Osteoblast (primary cell): ENCODE data around the gene ARF3. TPM values are rescaled to one million over a fixed set of nuclear protein-coding genes. Genes with fewer than 3 reads are reported as not detected.

Experiments
- DNase-seq: peaks from one replicate; pipeline ENCODE4 v3.0.0; 2011; ENCODE audit warnings: low spot score, mixed read lengths; ENCODE audit not compliant: insufficient read length; ENCODE audit errors: missing footprints
- H2AFZ ChIP-seq: 2 replicates; pipeline ENCODE4 v1.6.0; 2011; ENCODE audit warnings: mild to moderate bottlenecking, low read length
- H3K27ac ChIP-seq: 2 replicates; pipeline ENCODE4 v1.5.1; 2011; ENCODE audit warnings: mild to moderate bottlenecking, low read depth, low read length, moderate library complexity
- H3K27me3 ChIP-seq: 2 replicates; pipeline ENCODE4 v1.6.0; 2012; ENCODE audit warnings: mild to moderate bottlenecking, control low read depth, inconsistent platforms, low read length, moderate library complexity; ENCODE audit not compliant: insufficient read depth
- H3K36me3 ChIP-seq: 2 replicates; pipeline ENCODE4 v1.5.1; 2011; ENCODE audit warnings: mild to moderate bottlenecking, low read length, control low read depth, moderate library complexity; ENCODE audit not compliant: insufficient read depth
- H3K4me1 ChIP-seq: 2 replicates; pipeline ENCODE4 v1.5.1; 2011; ENCODE audit warnings: mild to moderate bottlenecking, low read length, control low read depth, moderate library complexity; ENCODE audit not compliant: insufficient read depth
- H3K4me2 ChIP-seq: 2 replicates; pipeline ENCODE4 v1.6.0; 2011; ENCODE audit warnings: mild to moderate bottlenecking, low read length; ENCODE audit not compliant: insufficient read depth
- H3K4me3 ChIP-seq: fragments of 200-600 bp; sonication (generic); 3 replicates; pipeline ENCODE4 v1.5.1; 2012; ENCODE audit warnings: mild to moderate bottlenecking, low read length, inconsistent platforms; ENCODE audit not compliant: insufficient read depth
- H3K79me2 ChIP-seq: 2 replicates; pipeline ENCODE4 v1.6.0; 2012; ENCODE audit warnings: mild to moderate bottlenecking, low read length, control low read depth, inconsistent platforms; ENCODE audit not compliant: insufficient read depth
- H3K9me3 ChIP-seq: 2 replicates; pipeline ENCODE4 v1.5.1; 2011; ENCODE audit warnings: low read depth, low read length, control low read depth
- H4K20me1 ChIP-seq: 2 replicates; pipeline ENCODE4 v1.6.0; 2012; ENCODE audit warnings: mild to moderate bottlenecking, low read length, control low read depth; ENCODE audit not compliant: insufficient read depth
- total RNA-seq: library from RNA; depleted of rRNA; stranded (reverse); fragments of >200 nt; gene quantifications from 2 replicates; pipeline ENCODE4 v1.2.3, GENCODE V29; 2012
- TF ChIP-seq, protein P1 (sequence below): IDR thresholded peaks from 2 replicates; pipeline ENCODE4 v1.5.1; 2011; ENCODE audit warnings: mild to moderate bottlenecking, low read depth, low read length, moderate library complexity; ENCODE audit errors: extremely low read depth

The ARF3 gene
- total RNA-seq, 1 donor = 53.9 TPM

DNA sequence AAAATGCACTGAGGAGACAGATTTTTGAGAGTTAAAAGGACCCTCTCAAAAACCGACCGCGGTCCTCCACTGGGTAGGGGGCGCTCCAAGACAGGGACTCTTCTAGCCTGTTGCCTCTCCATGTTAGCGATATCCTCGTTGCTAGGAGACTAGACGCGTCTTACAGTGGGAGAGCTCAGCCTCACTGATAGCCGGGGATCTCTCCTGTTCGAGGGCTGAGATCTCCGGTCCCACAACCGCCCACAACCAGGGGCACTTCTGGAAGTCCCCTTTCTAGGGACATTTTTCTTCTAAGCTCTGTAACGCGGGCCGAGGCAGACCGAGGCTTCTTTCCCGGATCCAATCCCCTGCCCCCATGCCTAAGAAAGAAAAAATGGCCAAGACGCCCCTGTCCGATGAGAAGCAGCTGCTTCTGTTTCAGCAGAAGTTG is 53.3 kb downstream of the ARF3 start:
- no peaks in the 10 kb centered on the region for H3K9me3 ChIP-seq
- DNase-seq = peak; percentile 72
- peaks cover 2% of the 10 kb centered on the region for H3K4me1 ChIP-seq
- H2AFZ ChIP-seq = peak overlapping the region; percentile 45
- H3K27me3 ChIP-seq = no peaks in the 10 kb centered on the region
- TF ChIP-seq, protein P1, sequence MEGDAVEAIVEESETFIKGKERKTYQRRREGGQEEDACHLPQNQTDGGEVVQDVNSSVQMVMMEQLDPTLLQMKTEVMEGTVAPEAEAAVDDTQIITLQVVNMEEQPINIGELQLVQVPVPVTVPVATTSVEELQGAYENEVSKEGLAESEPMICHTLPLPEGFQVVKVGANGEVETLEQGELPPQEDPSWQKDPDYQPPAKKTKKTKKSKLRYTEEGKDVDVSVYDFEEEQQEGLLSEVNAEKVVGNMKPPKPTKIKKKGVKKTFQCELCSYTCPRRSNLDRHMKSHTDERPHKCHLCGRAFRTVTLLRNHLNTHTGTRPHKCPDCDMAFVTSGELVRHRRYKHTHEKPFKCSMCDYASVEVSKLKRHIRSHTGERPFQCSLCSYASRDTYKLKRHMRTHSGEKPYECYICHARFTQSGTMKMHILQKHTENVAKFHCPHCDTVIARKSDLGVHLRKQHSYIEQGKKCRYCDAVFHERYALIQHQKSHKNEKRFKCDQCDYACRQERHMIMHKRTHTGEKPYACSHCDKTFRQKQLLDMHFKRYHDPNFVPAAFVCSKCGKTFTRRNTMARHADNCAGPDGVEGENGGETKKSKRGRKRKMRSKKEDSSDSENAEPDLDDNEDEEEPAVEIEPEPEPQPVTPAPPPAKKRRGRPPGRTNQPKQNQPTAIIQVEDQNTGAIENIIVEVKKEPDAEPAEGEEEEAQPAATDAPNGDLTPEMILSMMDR = peak; percentile 57
- H3K36me3 ChIP-seq = no peaks in the 10 kb centered on the region
- no peaks in the 10 kb centered on the region for H3K79me2 ChIP-seq
- no peak overlapping the region for H3K27ac ChIP-seq
- H4K20me1 ChIP-seq = no peaks in the 10 kb centered on the region
- H3K4me2 ChIP-seq = peak overlapping the region; percentile 81
- H3K4me3 ChIP-seq = peak overlapping the region; percentile 66

DNA sequence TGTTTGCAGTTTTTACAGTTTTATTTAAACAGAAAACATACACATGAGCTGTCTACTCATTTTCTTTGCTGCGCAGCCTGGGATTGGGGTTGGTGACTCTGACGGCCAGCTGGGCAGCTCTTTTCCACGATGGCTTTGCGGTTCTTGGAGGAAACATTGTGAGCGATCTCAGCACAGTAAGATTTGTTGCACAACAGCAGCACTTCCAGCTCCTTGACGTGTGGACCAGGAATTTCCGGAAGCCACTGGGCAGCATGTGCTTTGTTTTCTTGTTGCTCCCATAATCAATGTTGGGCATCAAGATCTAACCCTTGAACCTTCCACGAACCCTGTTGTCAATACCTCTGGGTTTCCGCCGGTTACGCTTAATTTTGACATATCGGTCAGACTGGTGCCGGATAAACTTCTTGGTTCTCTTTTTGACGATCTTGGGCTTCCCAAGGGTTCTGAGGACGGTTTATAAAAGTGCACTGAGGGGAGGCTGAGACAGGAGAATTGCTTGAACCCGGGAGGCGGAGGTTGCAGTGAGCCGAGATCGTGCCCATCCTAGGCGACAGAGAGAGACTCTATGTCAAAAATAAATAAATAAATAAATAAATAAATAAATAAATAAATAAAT is 53.8 kb downstream of the ARF3 start:
- no peaks in the 10 kb centered on the region for H3K9me3 ChIP-seq
- H3K4me1 ChIP-seq = peaks cover 2% of the 10 kb centered on the region
- TF ChIP-seq, protein P1 = no peak
- no peaks in the 10 kb centered on the region for H3K36me3 ChIP-seq
- H3K4me2 ChIP-seq = peak overlapping the region; percentile 81
- H2AFZ ChIP-seq = no peak overlapping the region
- no peaks in the 10 kb centered on the region for H3K79me2 ChIP-seq
- no peak overlapping the region for H3K27ac ChIP-seq
- no peak overlapping the region for H3K4me3 ChIP-seq
- peaks cover 2% of the 10 kb centered on the region for H3K27me3 ChIP-seq
- no peaks in the 10 kb centered on the region for H4K20me1 ChIP-seq
- DNase-seq = peak; percentile 13

DNA sequence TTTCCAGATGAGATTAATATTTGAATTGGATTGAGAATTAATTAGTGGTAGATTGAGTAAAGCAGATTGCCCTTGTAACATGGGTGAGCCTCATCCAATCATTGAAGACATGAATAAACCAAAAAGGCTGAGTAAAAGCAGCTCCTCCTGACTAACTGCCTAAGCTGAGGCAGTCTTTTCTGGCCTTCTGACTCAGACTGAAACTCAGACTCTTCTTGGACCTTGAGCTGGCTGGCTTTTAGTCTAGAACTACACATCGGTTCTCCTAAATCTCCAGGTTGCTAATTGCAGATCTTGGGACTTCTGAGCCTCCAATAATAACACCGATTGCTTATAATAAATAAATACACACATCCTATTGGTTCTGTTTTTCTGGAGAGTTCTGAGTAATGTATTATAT is 56.0 kb downstream of the ARF3 start:
- H3K27ac ChIP-seq = no peak overlapping the region
- TF ChIP-seq, protein P1 = no peak
- no peaks in the 10 kb centered on the region for H4K20me1 ChIP-seq
- H3K4me1 ChIP-seq = peaks cover 2% of the 10 kb centered on the region
- H2AFZ ChIP-seq = no peak overlapping the region
- no peak overlapping the region for H3K4me3 ChIP-seq
- no peaks in the 10 kb centered on the region for H3K36me3 ChIP-seq
- H3K9me3 ChIP-seq = no peaks in the 10 kb centered on the region
- no peaks in the 10 kb centered on the region for H3K79me2 ChIP-seq
- peaks cover 2% of the 10 kb centered on the region for H3K27me3 ChIP-seq
- peak; percentile 85 for DNase-seq
- H3K4me2 ChIP-seq = no peak overlapping the region

DNA sequence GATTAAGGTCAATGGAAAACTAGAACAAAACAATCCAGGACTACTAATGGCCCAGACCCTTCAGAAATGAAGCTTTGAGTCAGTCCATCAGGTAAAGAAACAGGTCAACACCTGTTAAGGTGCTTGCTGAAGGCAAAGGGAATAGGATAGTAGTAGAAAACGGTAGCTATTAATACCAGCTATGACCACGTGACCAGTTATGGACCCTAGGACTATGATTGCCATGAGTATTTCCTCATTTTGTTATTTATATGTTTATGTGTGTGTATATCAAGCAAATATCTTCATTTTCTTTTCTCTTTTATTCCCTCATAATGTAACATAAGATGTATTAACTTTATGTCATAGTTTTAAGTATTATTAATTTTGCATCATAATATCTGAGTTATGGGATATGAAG is 57.6 kb downstream of the ARF3 start:
- Histone ChIP-seq H2AFZ (no peak overlapping the region), H3K4me1 (peaks cover 2% of the 10 kb centered on the region), H3K4me3 (no peak overlapping the region), H3K9me3 (no peaks in the 10 kb centered on the region), H3K27me3 (peaks cover 2% of the 10 kb centered on the region), H4K20me1 (no peaks in the 10 kb centered on the region), H3K27ac (no peak overlapping the region), H3K36me3 (no peaks in the 10 kb centered on the region), H3K79me2 (no peaks in the 10 kb centered on the region), H3K4me2 (no peak overlapping the region)
- DNase-seq = no peak
- TF ChIP-seq, protein P1 = no peak
